SH-SY5Y (cell line): ENCODE results near the gene CHPF2.

Source experiments
- GATA2 ChIP-seq: IDR thresholded peaks from 2 replicates; pipeline ENCODE4 v1.6.1; 2011; ENCODE audit warnings: mild to moderate bottlenecking, low read depth, low read length
- GATA3 ChIP-seq: IDR thresholded peaks from 2 replicates; pipeline ENCODE4 v1.6.1; 2011; ENCODE audit warnings: low read depth, mild to moderate bottlenecking, low read length, moderate library complexity

CHPF2 gene

GRCh38 chr7:151210087-151210854, 22.0 kb upstream of the CHPF2 start, which contains the start of gene H2BK1:
Gene H2BK1 (minus strand): TSS chr7:151210488. CDS start chr7:151210318, 170 bp downstream.
- TF ChIP-seq GATA3 (no peak), GATA2 (no peak)

- TF ChIP-seq GATA3, result no peak
- TF ChIP-seq GATA2, result no peak
Measured at GRCh38 chr7:151211155-151211772, 21.0 kb upstream of the CHPF2 start.

GRCh38 chr7:151212626-151213025, 19.7 kb upstream of the CHPF2 start:
- TF ChIP-seq GATA2 (no peak), GATA3 (no peak)

- no peak for TF ChIP-seq GATA2
- TF ChIP-seq GATA3, result no peak
Measured at GRCh38 chr7:151213826-151214225, 18.5 kb upstream of the CHPF2 start.

GRCh38 chr7:151215396-151215795, 16.9 kb upstream of the CHPF2 start:
- no peak for TF ChIP-seq GATA2
- TF ChIP-seq GATA3, result no peak

- TF ChIP-seq GATA3, result no peak
- no peak for TF ChIP-seq GATA2
Measured at GRCh38 chr7:151218170-151218569, 14.1 kb upstream of the CHPF2 start.

- no peak for TF ChIP-seq GATA2
- no peak for TF ChIP-seq GATA3
Measured at GRCh38 chr7:151223728-151224127, 8.6 kb upstream of the CHPF2 start.

- no peak for TF ChIP-seq GATA2
- no peak for TF ChIP-seq GATA3
Measured at GRCh38 chr7:151225948-151226510, 6.3 kb upstream of the CHPF2 start.

- TF ChIP-seq GATA3 (no peak), GATA2 (no peak)
Measured at GRCh38 chr7:151226560-151226874, 5.8 kb upstream of the CHPF2 start.

GRCh38 chr7:151226875-151227782, 5.2 kb upstream of the CHPF2 start, which contains the start of gene ABCF2:
Gene ABCF2 (minus strand): TSS chr7:151227205. CDS start chr7:151226458, 747 bp downstream.
- TF ChIP-seq GATA2, result peak; percentile 63
- no peak for TF ChIP-seq GATA3

GRCh38 chr7:151228024-151228866, 4.0 kb upstream of the CHPF2 start:
- TF ChIP-seq GATA2 (no peak), GATA3 (no peak)

- TF ChIP-seq GATA3 (no peak), GATA2 (no peak)
Measured at GRCh38 chr7:151229249-151229648, 3.0 kb upstream of the CHPF2 start.

GRCh38 chr7:151231080-151231479, 1.2 kb upstream of the CHPF2 start:
- no peak for TF ChIP-seq GATA3
